GM12874 (cell line): ENCODE measurements around the gene ANKRD55.

Experiments used
- TF ChIP-seq, protein P1 (sequence below): IDR thresholded peaks from 2 replicates; pipeline ENCODE4 v1.5.1; 2011; ENCODE audit warnings: low read depth, mild to moderate bottlenecking, control low read depth, low read length, moderate library complexity; ENCODE audit not compliant: insufficient read depth

ANKRD55 gene

DNA sequence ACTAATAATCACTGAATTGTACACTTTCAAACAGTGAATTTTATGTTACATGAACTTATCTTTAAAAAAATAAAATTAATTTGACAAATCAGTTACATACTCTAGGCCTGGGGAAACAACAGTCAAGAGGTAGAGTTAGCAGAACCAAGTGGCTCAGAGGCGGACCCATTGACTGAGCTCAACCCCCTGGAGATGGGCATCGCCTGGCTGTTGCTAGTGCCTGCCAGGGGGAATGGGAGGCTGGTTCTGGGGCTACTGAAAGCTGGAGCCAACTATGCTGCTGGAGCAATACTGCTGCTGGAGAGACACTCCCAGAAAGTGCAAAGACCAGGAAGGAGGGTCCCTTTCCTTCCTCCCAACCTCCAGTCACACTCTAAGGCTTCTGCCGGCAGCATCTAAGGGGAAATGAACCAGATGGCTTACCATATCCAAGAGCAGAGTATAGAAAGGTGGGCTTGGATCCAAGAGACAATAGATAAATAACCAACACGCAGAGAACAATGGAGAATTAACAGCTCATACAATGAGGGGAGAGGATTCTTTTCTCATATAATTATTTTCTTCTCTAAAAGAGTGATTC lies 40.3 kb upstream of the ANKRD55 start:
- TF ChIP-seq, protein P1, sequence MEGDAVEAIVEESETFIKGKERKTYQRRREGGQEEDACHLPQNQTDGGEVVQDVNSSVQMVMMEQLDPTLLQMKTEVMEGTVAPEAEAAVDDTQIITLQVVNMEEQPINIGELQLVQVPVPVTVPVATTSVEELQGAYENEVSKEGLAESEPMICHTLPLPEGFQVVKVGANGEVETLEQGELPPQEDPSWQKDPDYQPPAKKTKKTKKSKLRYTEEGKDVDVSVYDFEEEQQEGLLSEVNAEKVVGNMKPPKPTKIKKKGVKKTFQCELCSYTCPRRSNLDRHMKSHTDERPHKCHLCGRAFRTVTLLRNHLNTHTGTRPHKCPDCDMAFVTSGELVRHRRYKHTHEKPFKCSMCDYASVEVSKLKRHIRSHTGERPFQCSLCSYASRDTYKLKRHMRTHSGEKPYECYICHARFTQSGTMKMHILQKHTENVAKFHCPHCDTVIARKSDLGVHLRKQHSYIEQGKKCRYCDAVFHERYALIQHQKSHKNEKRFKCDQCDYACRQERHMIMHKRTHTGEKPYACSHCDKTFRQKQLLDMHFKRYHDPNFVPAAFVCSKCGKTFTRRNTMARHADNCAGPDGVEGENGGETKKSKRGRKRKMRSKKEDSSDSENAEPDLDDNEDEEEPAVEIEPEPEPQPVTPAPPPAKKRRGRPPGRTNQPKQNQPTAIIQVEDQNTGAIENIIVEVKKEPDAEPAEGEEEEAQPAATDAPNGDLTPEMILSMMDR: no peak

DNA sequence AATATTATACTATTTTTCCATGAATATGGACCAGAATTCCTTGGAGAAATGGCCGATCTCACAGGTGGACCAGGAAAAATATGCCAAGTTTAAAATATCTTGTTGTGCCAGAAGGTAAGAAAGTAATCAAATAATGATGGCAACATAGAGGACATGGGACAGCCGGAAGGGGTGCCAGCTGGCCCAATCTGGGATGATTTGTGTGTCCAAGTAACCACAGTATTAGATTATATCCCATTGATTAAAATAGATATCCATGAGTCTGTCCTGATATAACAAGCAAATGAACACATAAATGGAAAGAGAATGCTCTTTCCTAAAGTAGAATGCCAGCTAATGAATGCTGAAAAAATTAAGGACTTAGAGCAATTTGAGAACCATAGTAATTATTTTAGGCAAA lies 39.6 kb upstream of the ANKRD55 start:
- TF ChIP-seq, protein P1: no peak

DNA sequence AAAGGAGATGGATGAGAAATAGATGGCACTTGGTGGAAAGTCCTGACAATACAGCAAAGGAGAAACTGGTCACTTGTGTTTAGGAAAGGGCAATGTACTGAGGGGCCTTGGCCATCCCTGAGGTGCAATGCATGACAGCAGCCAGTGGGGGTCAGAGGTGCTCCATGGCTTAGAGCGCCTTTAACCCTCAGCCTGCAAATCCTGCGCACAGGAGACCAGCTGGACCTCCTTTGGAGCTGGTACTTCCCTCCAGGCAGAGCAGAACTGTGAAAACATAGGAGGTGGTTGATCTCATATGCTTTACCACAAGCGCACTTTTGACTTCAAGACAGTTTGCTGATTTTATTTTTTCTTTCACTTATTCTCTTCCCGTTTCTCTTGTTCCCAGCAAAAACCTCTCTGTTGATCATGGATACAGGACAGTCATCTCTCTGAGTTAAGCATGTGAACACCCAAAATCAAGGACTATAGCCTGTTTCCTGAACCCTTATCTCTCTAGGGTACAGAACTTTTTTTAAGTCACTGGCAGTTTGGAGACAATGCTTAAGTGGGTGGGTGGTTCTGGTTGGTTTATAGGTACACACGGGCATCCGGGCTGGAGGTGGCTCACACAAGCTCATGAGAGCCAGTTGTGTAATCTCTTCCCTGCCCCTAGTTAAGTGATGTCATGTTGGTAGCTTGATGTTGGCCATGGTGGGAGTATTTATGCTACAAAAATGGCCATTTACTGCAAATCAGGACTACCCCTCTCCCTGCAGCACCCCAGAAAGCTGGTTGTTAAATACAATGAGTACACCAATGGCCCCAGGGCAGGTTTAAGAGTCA lies 37.6 kb upstream of the ANKRD55 start:
- TF ChIP-seq, protein P1: peak; percentile 99

DNA sequence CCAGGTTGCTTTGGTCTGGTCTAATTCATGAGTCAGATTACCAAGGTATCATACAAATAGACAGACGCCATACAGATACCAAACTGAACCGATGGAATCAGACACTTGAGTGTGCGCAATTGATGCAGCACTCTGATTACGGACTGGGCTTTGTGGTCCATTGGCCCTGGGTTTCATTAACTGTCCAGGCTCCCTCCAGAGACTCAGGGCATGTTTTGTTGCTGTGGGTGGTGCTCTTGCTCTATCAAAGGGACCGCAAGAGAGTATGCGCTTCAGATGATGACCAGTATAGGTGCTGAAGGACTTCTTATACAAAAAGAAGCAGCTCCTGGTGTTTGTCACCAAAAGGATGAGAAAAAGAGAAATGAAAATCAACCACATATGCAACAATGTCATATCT lies 36.9 kb upstream of the ANKRD55 start:
- TF ChIP-seq, protein P1: no peak

DNA sequence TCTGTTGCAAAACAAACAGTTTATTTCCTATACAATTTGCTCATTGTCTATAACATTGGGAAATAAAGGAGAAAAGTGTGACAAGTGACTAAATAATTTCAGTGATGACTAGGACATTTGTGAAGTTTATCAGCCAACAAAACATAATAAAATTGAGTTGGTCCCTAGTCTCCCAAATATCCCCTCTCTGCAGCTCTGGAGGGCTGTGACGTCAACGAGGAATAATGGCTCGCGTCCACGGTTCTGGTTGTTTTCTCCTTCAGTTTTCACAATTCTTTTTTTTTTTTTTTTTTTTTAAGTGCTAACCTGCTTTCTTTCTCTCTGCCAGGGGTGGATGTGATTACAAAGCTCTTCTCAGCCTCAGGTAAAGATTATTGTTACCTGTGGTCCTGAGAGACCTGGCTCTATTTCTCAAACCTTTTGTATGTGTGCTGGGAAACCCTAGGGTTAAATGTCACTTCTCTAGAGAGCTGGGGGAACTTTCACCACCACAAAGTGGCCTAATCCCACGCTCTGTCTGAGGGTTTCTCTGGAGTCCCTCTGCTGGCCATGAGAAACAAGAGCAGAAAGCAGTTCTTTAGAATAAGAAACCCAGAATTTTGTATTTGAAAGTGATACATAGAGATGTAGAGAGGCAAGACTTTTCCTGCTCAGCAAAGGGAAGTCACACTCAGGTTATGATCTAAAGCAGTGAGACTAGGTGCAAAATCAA lies 36.2 kb upstream of the ANKRD55 start:
- TF ChIP-seq, protein P1: peak; percentile 44

DNA sequence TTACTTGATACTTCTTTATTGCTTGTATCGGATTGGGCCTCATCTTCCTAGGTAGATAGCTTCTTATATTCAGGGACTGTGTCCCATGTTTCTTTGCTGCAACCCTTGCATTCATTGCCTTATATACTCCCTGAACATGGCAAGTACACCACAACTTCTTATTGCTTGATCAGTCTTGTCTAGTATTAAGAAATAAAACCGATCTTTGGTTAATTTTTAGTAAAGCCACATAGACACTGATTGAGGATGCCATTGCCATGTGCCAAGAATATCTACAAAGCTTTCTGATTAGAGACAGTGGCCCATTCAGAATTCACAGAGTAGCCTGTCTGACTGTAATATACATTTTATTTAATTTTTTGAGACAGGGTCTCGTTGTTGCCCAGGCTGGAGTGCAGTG lies 34.7 kb upstream of the ANKRD55 start:
- TF ChIP-seq, protein P1: no peak

DNA sequence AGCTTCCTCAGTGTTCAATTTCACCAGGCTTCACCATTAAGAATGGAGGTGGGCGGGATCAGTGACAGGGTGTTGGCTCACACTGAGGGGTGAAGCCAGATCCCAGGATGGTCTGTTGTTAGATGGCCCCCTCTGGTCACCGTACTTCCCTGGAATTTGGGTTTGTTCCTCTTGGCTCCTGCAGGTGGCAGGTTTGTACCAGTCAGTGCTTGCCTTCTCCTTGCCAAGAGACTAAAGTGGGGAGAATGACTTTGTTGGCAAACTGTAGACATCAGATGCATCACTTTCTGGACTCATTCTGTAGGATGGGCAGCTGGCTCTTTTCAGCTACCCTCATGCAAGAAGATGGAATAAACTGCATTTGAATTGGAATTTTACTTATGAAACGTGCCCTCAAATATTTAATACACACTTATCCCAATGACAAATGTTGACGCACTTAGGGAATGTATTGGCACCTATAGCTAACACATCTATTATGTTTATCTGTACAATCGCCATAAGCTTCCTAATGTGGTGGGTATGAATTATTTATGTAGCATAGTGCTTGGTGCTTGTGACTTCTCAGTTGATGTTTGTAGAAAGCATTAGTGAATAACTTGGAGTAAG lies 31.4 kb upstream of the ANKRD55 start:
- TF ChIP-seq, protein P1: peak; percentile 56
